ENCODE measurements around the gene CDT1. TPM values are rescaled to one million over a fixed set of nuclear protein-coding genes. Genes with fewer than 3 reads are reported as not detected.
A peak's percentile ranks its signal among the peaks of the same experiment; 100 is the strongest.

CDT1 gene
- total RNA-seq, 4 donors from 2014 or later: 0.33 to 1.8 (median 0.99) TPM

DNA sequence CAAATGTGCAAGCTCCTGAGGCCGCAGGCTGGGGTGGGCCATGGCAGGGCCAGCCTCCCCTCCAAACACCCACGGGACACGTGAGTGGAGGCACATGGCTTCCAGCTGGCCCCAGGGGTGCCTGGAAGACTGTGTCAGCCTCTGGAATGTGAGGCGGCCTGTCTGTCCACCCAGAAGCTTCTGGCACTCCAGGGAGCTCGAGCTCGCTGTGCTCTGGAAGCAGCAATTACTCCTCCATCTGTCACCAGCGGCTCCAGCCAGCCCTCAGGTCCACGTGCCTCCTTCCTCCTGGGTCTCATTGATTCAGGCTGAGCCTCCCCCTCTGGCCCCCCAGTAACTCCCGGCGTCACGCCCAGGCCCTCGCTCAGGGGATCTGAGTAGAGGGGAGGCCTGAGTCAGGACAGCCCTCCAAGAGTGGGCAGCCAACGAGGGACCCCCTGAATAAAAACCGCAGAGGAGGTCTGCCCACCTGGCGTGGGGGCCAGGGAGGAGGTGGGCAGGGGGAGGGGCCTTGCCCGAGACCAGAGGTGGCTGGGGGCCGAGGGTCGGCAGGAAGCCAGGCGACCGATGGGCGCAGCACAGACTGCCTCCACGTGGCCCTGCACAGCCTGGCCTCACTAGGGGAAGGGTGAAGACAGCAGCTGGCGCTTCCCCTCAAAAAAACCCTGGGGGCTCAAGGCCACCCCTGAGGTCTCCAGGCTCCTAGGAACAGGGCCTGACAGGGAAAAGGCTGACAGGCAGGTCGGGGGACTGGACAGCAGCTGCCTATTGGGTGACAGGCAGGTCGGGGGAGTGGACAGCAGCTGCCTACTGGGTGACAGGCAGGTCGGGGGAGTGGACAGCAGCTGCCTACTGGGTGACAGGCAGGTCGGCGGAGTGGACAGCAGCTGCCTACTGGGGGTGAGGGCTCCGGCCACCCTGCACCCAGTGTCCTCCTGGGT lies 30.4 kb upstream of the CDT1 start:
- Histone ChIP-seq H3K4me3 (replicated peaks in 1 of 3) (no peak overlapping the region), H3K4me1 (peaks cover 33 to 62% of the 10 kb centered on the region in 2 donors), H3K27me3 (no peaks in the 10 kb centered on the region), H3K9me3 (no peaks in the 10 kb centered on the region), H3K36me3 (no peaks in the 10 kb centered on the region), H3K27ac (peak overlapping the region in 1 of 3 donors; percentile 36)
- peak in 1 of 2 donors; percentile 33 for DNase-seq
- intact Hi-C loops (cut with DNase I): no loop called here
- WGBS, 2 donors: 74 to 76% methylated on average over 20 to 29 of the region's 29 CpGs
- no peak for TF ChIP-seq POLR2A (IDR thresholded peaks at IDR 0.05)
- TF ChIP-seq, protein P1, sequence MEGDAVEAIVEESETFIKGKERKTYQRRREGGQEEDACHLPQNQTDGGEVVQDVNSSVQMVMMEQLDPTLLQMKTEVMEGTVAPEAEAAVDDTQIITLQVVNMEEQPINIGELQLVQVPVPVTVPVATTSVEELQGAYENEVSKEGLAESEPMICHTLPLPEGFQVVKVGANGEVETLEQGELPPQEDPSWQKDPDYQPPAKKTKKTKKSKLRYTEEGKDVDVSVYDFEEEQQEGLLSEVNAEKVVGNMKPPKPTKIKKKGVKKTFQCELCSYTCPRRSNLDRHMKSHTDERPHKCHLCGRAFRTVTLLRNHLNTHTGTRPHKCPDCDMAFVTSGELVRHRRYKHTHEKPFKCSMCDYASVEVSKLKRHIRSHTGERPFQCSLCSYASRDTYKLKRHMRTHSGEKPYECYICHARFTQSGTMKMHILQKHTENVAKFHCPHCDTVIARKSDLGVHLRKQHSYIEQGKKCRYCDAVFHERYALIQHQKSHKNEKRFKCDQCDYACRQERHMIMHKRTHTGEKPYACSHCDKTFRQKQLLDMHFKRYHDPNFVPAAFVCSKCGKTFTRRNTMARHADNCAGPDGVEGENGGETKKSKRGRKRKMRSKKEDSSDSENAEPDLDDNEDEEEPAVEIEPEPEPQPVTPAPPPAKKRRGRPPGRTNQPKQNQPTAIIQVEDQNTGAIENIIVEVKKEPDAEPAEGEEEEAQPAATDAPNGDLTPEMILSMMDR (IDR thresholded peaks at IDR 0.05): no peak

DNA sequence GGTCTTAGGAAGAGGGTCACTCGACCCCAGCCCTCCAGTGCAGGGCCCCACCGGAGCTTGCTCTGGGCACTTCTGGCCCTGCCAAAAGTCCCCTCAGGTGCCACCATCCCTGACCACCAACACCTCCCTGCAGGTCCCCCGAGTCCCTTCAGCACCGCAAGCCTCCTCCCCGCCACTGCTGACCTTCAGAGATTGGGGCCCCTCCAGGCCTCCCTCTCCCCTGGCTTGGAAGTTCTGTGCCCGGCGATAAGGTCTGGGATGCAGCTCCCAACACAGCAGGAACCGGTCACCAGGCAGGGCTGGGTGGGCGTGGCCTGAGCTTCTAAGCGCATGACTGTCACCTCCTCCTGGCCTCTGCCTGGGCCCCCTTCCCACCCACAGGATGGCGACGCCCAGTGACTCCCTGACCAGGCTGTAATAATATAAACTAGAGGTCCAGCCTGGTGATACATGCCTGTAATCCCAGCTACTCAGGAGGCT lies 29.7 kb upstream of the CDT1 start:
- intact Hi-C loops (cut with DNase I): no loop called here
- Histone ChIP-seq H3K27me3 (no peaks in the 10 kb centered on the region), H3K36me3 (no peaks in the 10 kb centered on the region), H3K9me3 (no peaks in the 10 kb centered on the region), H3K4me1 (peaks cover 26 to 54% of the 10 kb centered on the region in 2 donors), H3K4me3 (replicated peaks in 1 of 3) (no peak overlapping the region), H3K27ac (no peak overlapping the region)
- 71 to 72% methylated on average over 6 to 7 of the region's 12 CpGs for WGBS, 2 donors
- DNase-seq: peak in 1 of 2 donors; percentile 43
- TF ChIP-seq, protein P1 (IDR thresholded peaks at IDR 0.05): no peak
- no peak for TF ChIP-seq POLR2A (IDR thresholded peaks at IDR 0.05)

DNA sequence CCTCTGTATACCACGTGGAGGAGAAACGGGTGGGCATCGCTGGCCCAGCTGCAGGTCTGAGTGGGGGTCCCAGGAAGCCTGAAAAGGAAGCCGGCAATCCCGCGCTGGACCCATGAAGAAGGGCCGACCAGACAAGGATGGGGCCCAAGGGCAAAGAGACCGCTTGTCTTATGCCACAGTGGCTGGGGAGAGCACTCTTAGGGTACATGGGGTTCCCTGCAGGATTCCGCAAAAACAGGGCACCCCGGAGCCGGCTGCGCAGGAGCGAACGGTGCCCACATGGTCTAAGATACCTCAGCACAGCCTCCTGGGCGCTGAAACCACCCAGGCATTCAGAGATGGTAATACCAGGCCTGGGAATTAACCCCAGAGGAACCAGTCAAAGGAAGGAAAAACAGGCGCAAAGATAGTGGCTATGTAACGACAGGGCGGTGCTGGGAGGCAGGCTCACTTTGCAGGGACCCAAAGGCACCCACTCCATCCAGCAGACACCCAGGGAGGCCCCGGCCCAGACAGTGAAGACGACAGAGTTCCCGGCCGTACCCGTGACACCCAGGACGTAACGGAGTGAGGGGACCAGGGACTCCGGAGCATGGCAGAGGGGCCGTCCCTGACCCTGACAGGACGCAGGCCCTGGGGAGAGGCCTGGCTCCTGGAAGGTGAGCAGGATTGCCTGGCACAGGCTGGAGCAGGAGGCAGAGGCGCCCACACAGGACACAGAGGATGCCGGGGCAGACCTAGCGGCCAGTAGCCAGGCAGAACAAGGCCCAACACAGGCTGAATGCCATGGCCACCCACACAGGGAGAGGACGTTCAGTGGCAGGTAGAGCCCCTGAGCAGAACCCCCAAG lies 28.8 kb upstream of the CDT1 start:
- Histone ChIP-seq H3K27me3 (no peaks in the 10 kb centered on the region), H3K9me3 (no peaks in the 10 kb centered on the region), H3K4me3 (replicated peaks in 1 of 3) (no peak overlapping the region), H3K4me1 (peaks cover 25 to 53% of the 10 kb centered on the region in 2 donors), H3K27ac (no peak overlapping the region), H3K36me3 (no peaks in the 10 kb centered on the region)
- intact Hi-C loops (cut with DNase I): no loop called here
- DNase-seq: no peak
- TF ChIP-seq, protein P1 (IDR thresholded peaks at IDR 0.05): no peak
- TF ChIP-seq POLR2A (IDR thresholded peaks at IDR 0.05): no peak
- 93% methylated on average over 23 to 29 of the region's 32 CpGs for WGBS, 2 donors

DNA sequence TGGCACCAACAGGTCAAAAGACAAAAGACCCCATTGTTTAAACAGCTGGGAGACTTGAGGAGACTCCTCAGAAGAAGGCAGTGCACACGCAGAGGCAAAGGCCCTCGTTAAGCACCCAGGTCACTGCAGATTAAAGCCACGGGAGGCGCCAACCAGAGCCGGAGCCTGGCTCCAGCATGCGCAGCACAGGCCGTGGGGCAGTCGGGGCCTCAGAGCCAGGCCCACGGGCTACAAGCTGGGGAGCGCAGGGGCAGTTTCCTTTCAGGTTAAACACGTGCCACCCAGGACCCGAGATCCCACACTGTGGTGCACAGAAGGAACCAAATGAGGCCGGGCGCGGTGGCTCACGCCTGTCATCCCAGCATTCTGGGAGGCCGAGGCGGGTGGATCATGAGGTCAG lies 27.8 kb upstream of the CDT1 start:
- TF ChIP-seq, protein P1 (IDR thresholded peaks at IDR 0.05): no peak
- TF ChIP-seq POLR2A (IDR thresholded peaks at IDR 0.05): no peak
- H3K4me1 ChIP-seq: peaks cover 17 to 53% of the 10 kb centered on the region in 2 donors
- intact Hi-C loops (cut with DNase I): no loop called here
- no peaks in the 10 kb centered on the region for H3K36me3 ChIP-seq
- no peak for DNase-seq
- no peaks in the 10 kb centered on the region for H3K9me3 ChIP-seq
- no peak overlapping the region for H3K4me3 ChIP-seq (replicated peaks in 1 of 3)
- H3K27ac ChIP-seq: no peak overlapping the region
- WGBS, 2 donors: 88 to 92% methylated on average over 16 to 18 of the region's 18 CpGs
- no peaks in the 10 kb centered on the region for H3K27me3 ChIP-seq

Data from thyroid gland (tissue), 4 donors.